Mammary epithelial cell (primary cell): ENCODE data around the gene MYO1F.

Source experiments
- CTCF ChIP-seq, 2 donors: IDR thresholded peaks in 1 of 2; conservative IDR thresholded peaks in 1 of 2; 2 replicates each; pipeline ENCODE4 v1.5.1; 2011 to 2012; ENCODE audit warnings: inconsistent platforms in 2 of 2, low read length in 2 of 2, mild to moderate bottlenecking in 2 of 2, control low read depth in 1 of 2, low read depth in 1 of 2; ENCODE audit not compliant: insufficient read depth in 1 of 2; ENCODE audit errors: extremely low read depth in 1 of 2
- EZH2 ChIP-seq: IDR thresholded peaks from 2 replicates; pipeline ENCODE4 v1.6.1; 2012; ENCODE audit warnings: low read length, inconsistent platforms, borderline replicate concordance

GRCh38 chr19:8519388-8519787 is 57.9 kb downstream of the MYO1F start:
- TF ChIP-seq CTCF (conservative IDR thresholded peaks at IDR 0.05 in 1 of 2, IDR thresholded peaks at IDR 0.05 in 1 of 2; ENCODE audit: extremely low read depth in 1 of 2, insufficient read depth in 1 of 2, low read depth in 1 of 2, low read length in 2 of 2) (no peak), EZH2 (no peak)
